Measurements from ENCODE around the gene ATP13A1.

The ATP13A1 gene

GRCh38 chr19:19649580-19649995 is 13.9 kb downstream of the ATP13A1 start:
- Histone ChIP-seq H3K36me3 (ENCODE audit: low read depth) (peaks cover 58% of the 10 kb centered on the region), H3K4me3 (ENCODE audit: severe bottlenecking) (no peak overlapping the region), H3K27ac (ENCODE audit: poor library complexity, severe bottlenecking) (no peak overlapping the region), H3K4me1 (ENCODE audit: insufficient read depth, poor library complexity, severe bottlenecking) (no peaks in the 10 kb centered on the region), H3K27me3 (ENCODE audit: insufficient read depth, poor library complexity, severe bottlenecking) (no peaks in the 10 kb centered on the region), H3K9me3 (ENCODE audit: severe bottlenecking) (no peaks in the 10 kb centered on the region)
- TF ChIP-seq, protein P1, sequence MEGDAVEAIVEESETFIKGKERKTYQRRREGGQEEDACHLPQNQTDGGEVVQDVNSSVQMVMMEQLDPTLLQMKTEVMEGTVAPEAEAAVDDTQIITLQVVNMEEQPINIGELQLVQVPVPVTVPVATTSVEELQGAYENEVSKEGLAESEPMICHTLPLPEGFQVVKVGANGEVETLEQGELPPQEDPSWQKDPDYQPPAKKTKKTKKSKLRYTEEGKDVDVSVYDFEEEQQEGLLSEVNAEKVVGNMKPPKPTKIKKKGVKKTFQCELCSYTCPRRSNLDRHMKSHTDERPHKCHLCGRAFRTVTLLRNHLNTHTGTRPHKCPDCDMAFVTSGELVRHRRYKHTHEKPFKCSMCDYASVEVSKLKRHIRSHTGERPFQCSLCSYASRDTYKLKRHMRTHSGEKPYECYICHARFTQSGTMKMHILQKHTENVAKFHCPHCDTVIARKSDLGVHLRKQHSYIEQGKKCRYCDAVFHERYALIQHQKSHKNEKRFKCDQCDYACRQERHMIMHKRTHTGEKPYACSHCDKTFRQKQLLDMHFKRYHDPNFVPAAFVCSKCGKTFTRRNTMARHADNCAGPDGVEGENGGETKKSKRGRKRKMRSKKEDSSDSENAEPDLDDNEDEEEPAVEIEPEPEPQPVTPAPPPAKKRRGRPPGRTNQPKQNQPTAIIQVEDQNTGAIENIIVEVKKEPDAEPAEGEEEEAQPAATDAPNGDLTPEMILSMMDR (IDR thresholded peaks at IDR 0.05; ENCODE audit: poor library complexity, severe bottlenecking) = no peak
- ATAC-seq (ENCODE audit: low read depth) (no peak), DNase-seq (ENCODE audit: low spot score) (no peak)

DNA sequence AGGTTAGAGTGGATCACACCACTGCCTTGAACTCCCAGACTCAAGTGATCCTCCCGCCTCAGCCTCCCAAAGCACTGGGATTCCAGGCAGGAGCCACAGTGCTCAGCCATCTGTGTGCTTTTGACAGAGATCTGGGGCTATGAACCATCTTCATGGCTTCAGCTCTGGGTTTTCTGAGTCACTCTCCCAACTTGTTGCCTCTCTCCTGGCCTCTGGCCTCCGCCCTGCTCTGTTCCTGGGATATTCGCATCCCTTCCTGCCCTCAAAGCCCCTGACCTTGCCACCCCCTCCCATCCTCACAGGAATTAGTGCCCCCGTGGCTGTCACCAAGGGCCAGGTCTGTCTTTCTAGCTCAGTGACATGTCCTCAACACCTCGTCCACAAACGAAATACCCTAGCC is 14.3 kb downstream of the ATP13A1 start:
- no peak overlapping the region for H3K27ac ChIP-seq (ENCODE audit: poor library complexity, severe bottlenecking)
- ATAC-seq (ENCODE audit: low read depth) = no peak
- no peak overlapping the region for H3K4me3 ChIP-seq (ENCODE audit: severe bottlenecking)

GRCh38 chr19:19647037-19647835 is 16.2 kb downstream of the ATP13A1 start:
- TF ChIP-seq, protein P1 (IDR thresholded peaks at IDR 0.05; ENCODE audit: poor library complexity, severe bottlenecking) = no peak
- Histone ChIP-seq H3K9me3 (ENCODE audit: severe bottlenecking) (no peaks in the 10 kb centered on the region), H3K4me1 (ENCODE audit: insufficient read depth, poor library complexity, severe bottlenecking) (no peaks in the 10 kb centered on the region), H3K27ac (ENCODE audit: poor library complexity, severe bottlenecking) (no peak overlapping the region), H3K36me3 (ENCODE audit: low read depth) (peaks cover 43% of the 10 kb centered on the region), H3K27me3 (ENCODE audit: insufficient read depth, poor library complexity, severe bottlenecking) (no peaks in the 10 kb centered on the region), H3K4me3 (ENCODE audit: severe bottlenecking) (no peak overlapping the region)
- DNase-seq (ENCODE audit: low spot score) (no peak), ATAC-seq (ENCODE audit: low read depth) (no peak)

More for the DNA sequence above, 14.3 kb downstream of the ATP13A1 start:
- H3K9me3 ChIP-seq (ENCODE audit: severe bottlenecking) = no peaks in the 10 kb centered on the region
- H3K36me3 ChIP-seq (ENCODE audit: low read depth) = peaks cover 58% of the 10 kb centered on the region
- TF ChIP-seq, protein P1 (IDR thresholded peaks at IDR 0.05; ENCODE audit: poor library complexity, severe bottlenecking) = no peak
- H3K27me3 ChIP-seq (ENCODE audit: insufficient read depth, poor library complexity, severe bottlenecking) = no peaks in the 10 kb centered on the region
- no peak for DNase-seq (ENCODE audit: low spot score)
- H3K4me1 ChIP-seq (ENCODE audit: insufficient read depth, poor library complexity, severe bottlenecking) = no peaks in the 10 kb centered on the region

DNA sequence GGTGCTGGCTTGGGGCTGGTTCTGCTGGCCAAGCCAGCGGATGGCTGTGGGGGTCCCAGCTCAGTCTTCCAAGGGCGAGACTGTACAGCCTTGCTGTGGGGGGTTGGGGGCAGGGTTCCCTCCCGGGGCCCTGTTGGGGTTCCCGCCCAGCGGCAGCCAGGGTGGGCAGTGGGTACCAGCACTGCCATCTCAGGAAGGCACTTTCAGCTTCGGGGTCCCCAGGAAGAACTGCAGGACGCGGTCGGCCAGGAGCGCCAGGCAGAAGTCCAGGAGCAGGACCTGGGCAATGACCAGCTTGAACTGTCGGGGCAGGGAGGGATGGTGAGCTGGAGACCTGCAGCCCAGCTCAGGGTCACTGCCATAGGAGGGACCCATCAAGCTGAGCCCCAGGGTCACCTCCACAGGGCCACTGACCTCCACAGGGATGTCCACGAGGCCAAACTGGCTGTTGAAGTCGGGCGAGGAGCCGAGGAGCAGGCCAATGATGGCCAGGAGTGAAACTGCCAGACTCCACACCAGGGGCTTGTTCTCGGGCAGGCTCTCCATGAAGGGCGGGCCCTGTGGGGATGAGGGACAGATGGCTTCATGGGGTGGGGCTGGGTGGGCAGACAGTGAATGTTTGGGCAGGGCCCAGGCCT is 18.1 kb downstream of the ATP13A1 start:
- Histone ChIP-seq H3K4me3 (ENCODE audit: severe bottlenecking) (no peak overlapping the region), H3K4me1 (ENCODE audit: insufficient read depth, poor library complexity, severe bottlenecking) (no peaks in the 10 kb centered on the region), H3K9me3 (ENCODE audit: severe bottlenecking) (no peaks in the 10 kb centered on the region), H3K27ac (ENCODE audit: poor library complexity, severe bottlenecking) (no peak overlapping the region), H3K36me3 (ENCODE audit: low read depth) (peaks cover 27% of the 10 kb centered on the region), H3K27me3 (ENCODE audit: insufficient read depth, poor library complexity, severe bottlenecking) (no peaks in the 10 kb centered on the region)
- TF ChIP-seq, protein P1 (IDR thresholded peaks at IDR 0.05; ENCODE audit: poor library complexity, severe bottlenecking) = no peak
- no peak for ATAC-seq (ENCODE audit: low read depth)
- no peak for DNase-seq (ENCODE audit: low spot score)

GRCh38 chr19:19644054-19644388 is 19.5 kb downstream of the ATP13A1 start:
- no peaks in the 10 kb centered on the region for H3K9me3 ChIP-seq (ENCODE audit: severe bottlenecking)
- H3K4me3 ChIP-seq (ENCODE audit: severe bottlenecking) = no peak overlapping the region
- no peak for ATAC-seq (ENCODE audit: low read depth)
- no peaks in the 10 kb centered on the region for H3K4me1 ChIP-seq (ENCODE audit: insufficient read depth, poor library complexity, severe bottlenecking)
- TF ChIP-seq, protein P1 (IDR thresholded peaks at IDR 0.05; ENCODE audit: poor library complexity, severe bottlenecking) = peak; percentile 55
- DNase-seq (ENCODE audit: low spot score) = no peak
- peaks cover 22% of the 10 kb centered on the region for H3K36me3 ChIP-seq (ENCODE audit: low read depth)
- H3K27ac ChIP-seq (ENCODE audit: poor library complexity, severe bottlenecking) = peak overlapping the region; percentile 43
- no peaks in the 10 kb centered on the region for H3K27me3 ChIP-seq (ENCODE audit: insufficient read depth, poor library complexity, severe bottlenecking)

Measured in RWPE2 (cell line).